HepG2 (cell line): ENCODE data around the gene EEF1AKMT3. TPM values are rescaled to one million over a fixed set of nuclear protein-coding genes. Genes with fewer than 3 reads are reported as not detected.

ENCODE experiments used
- ATAC-seq: fragments of 200-7000 bp; cut with Tn5 transposase; 3 replicates; pipeline ENCODE4 v1.9.1; 2020; ENCODE audit warnings: mild to moderate bottlenecking, moderate library complexity
- BruUV-seq: library from RNA; stranded (reverse); fragments of 400-500 nt; replicated peaks from 2 replicates; lab custom pipeline; 2021; lab: Mats Ljungman, UMichigan
- CTCF ChIA-PET: fragments of 300-600 bp; formaldehyde crosslinking; extraction: SDS; loops from one replicate; lab custom pipeline; 2021; ENCODE audit warnings: low total read pairs, inconsistent platforms, low intra/inter-chr PET ratio; lab: Yijun Ruan, JAX
- POLR2A ChIA-PET: fragments of 350-600 bp; sonication (Branson Sonifier 250); formaldehyde crosslinking; loops from one replicate; lab custom pipeline; 2020; ENCODE audit warnings: antibody characterized with exemption, inconsistent platforms; lab: Yijun Ruan, JAX
- DNase-seq: peaks from one replicate; pipeline ENCODE4 v3.0.0-alpha.2; 2015; ENCODE audit warnings: low spot score
- FAIRE-seq: peaks from 3 replicates; lab custom pipeline; 2011; peaks lifted over from hg19 to GRCh38; lab: Jason Lieb, UNC
- H2AFZ ChIP-seq: one replicate; pipeline ENCODE4 v1.6.1; 2011; ENCODE audit warnings: low read length, inconsistent platforms
- H3K27ac ChIP-seq: fragments of 300-600 bp; 3 replicates; pipeline ENCODE4 v1.8.0; 2011; ENCODE audit warnings: mixed run types, mild to moderate bottlenecking, mixed read lengths, low read length, inconsistent platforms; ENCODE audit not compliant: insufficient read depth; ENCODE audit errors: extremely low read length
- H3K27me3 ChIP-seq, 2 experiments: fragments of 200-600 bp in 1 of 2; 2 replicates in 1 of 2; 3 replicates in 1 of 2; pipeline versions ENCODE4 v1.6.0 to v1.8.0; 2011; ENCODE audit warnings: low read length in 2 of 2, mild to moderate bottlenecking in 2 of 2, moderate library complexity in 2 of 2, inconsistent platforms in 1 of 2; ENCODE audit not compliant: insufficient read depth in 2 of 2, control insufficient read depth in 1 of 2
- H3K36me3 ChIP-seq, 2 experiments: fragments of 200-600 bp in 1 of 2; replicated peaks in 1 of 2; 2 replicates in 1 of 2; 3 replicates in 1 of 2; pipeline versions ENCODE4 v1.5.1 to v1.8.0; 2011; ENCODE audit warnings: low read length in 2 of 2, inconsistent platforms in 1 of 2; ENCODE audit not compliant: insufficient read depth in 2 of 2, control insufficient read depth in 1 of 2
- H3K4me1 ChIP-seq: 2 replicates; pipeline ENCODE4 v1.5.1; 2012; ENCODE audit warnings: low read length, inconsistent platforms; ENCODE audit not compliant: insufficient read depth
- H3K4me2 ChIP-seq: 2 replicates; pipeline ENCODE4 v1.6.0; 2011; ENCODE audit warnings: low read depth, low read length, inconsistent platforms
- H3K4me3 ChIP-seq, 3 experiments: fragments of 200-600 bp in 1 of 3; sonication (generic), shearing (Covaris generic) in 1 of 3; replicated peaks in 1 of 3; 2 replicates each; pipeline ENCODE4 v1.5.1; 2011 to 2016; ENCODE audit warnings: low read length in 3 of 3, inconsistent platforms in 2 of 3, low read depth in 2 of 3, mild to moderate bottlenecking in 2 of 3, control low read depth in 1 of 3, mixed read lengths in 1 of 3; ENCODE audit not compliant: insufficient read depth in 1 of 3
- H3K79me2 ChIP-seq: one replicate; pipeline ENCODE4 v1.6.1; 2011; ENCODE audit warnings: low read length, inconsistent platforms; ENCODE audit not compliant: insufficient read depth
- H3K9ac ChIP-seq: 2 replicates; pipeline ENCODE4 v1.6.0; 2011; ENCODE audit warnings: mild to moderate bottlenecking, low read depth, low read length, inconsistent platforms; ENCODE audit not compliant: insufficient read depth
- H3K9me3 ChIP-seq: 2 replicates; pipeline ENCODE4 v1.5.1; 2012; ENCODE audit warnings: mild to moderate bottlenecking, low read length
- H4K20me1 ChIP-seq: 2 replicates; pipeline ENCODE4 v1.6.0; 2011; ENCODE audit warnings: inconsistent platforms, mild to moderate bottlenecking, low read length, moderate library complexity; ENCODE audit not compliant: insufficient read depth
- GMEB1 ChIP-seq: sonication (generic); formaldehyde crosslinking; IDR thresholded peaks from 2 replicates; pipeline ENCODE4 v1.5.1; 2020; ENCODE audit warnings: missing genetic modification reagents, mild to moderate bottlenecking, borderline replicate concordance
- HNF4G ChIP-seq, 2 experiments: sonication (generic) in 1 of 2; formaldehyde crosslinking in 1 of 2; IDR thresholded peaks; 2 replicates each; pipeline versions ENCODE4 v1.4.0 to v1.6.1; 2011 to 2020; ENCODE audit warnings: borderline replicate concordance in 2 of 2, low read depth in 2 of 2, mild to moderate bottlenecking in 2 of 2, low read length in 1 of 2, missing genetic modification reagents in 1 of 2, moderate library complexity in 1 of 2
- KAT8 ChIP-seq: IDR thresholded peaks from 2 replicates; pipeline ENCODE4 v1.6.1; 2016; ENCODE audit warnings: missing genetic modification reagents, missing compliant biosample characterization
- NR3C1 ChIP-seq: sonication (generic); formaldehyde crosslinking; IDR thresholded peaks from 2 replicates; pipeline ENCODE4 v1.4.0; 2020; ENCODE audit warnings: missing genetic modification reagents
- PHF5A ChIP-seq: IDR thresholded peaks from one replicate; pipeline ENCODE4 v1.6.1; 2018; ENCODE audit warnings: low read depth, missing genetic modification reagents; ENCODE audit not compliant: unreplicated experiment
- SPEN ChIP-seq: sonication (generic); formaldehyde crosslinking; IDR thresholded peaks from 2 replicates; pipeline ENCODE4 v1.5.1; 2020; ENCODE audit warnings: low read depth, mild to moderate bottlenecking, missing genetic modification reagents
- TEAD2 ChIP-seq: sonication (generic); formaldehyde crosslinking; IDR thresholded peaks from 2 replicates; pipeline ENCODE4 v1.9.0; 2021; ENCODE audit warnings: missing genetic modification reagents
- TEAD3 ChIP-seq: optimal IDR thresholded peaks from 2 replicates; pipeline ENCODE3; 2016; ENCODE audit warnings: borderline replicate concordance
- ZFP36L1 ChIP-seq: sonication (generic); formaldehyde crosslinking; IDR thresholded peaks from 2 replicates; pipeline ENCODE4 v1.8.0; 2022; ENCODE audit warnings: mild to moderate bottlenecking, missing genetic modification reagents, moderate library complexity
- ZNF224 ChIP-seq: sonication (generic); formaldehyde crosslinking; IDR thresholded peaks from 2 replicates; pipeline ENCODE4 v1.5.0; 2020; ENCODE audit warnings: mild to moderate bottlenecking, missing genetic modification reagents
- ZNF512 ChIP-seq: sonication (generic); formaldehyde crosslinking; IDR thresholded peaks from 2 replicates; pipeline ENCODE4 v1.4.0; 2020; ENCODE audit warnings: mild to moderate bottlenecking, missing genetic modification reagents
- ZNF615 ChIP-seq: sonication (generic); formaldehyde crosslinking; IDR thresholded peaks from 2 replicates; pipeline ENCODE4 v1.5.0; 2020; ENCODE audit warnings: mild to moderate bottlenecking, missing genetic modification reagents, borderline replicate concordance
- ZNF740 ChIP-seq: sonication (generic); formaldehyde crosslinking; IDR thresholded peaks from 2 replicates; pipeline ENCODE4 v1.4.0; 2020; ENCODE audit warnings: missing genetic modification reagents
- WGBS: methylation state at CpG from one replicate; pipeline ENCODE4 v1.1.6; 2017; ENCODE audit warnings: low lambda C conversion rate; 5-methylcytosine and 5-hydroxymethylcytosine counted together
- in situ Hi-C: cut with HindIII; loops from 2 replicates; pipeline ENCODE4 v1.10.0; 2017; ENCODE audit warnings: low pct_unique_long_range_greater_than_20kb; ENCODE audit not compliant: extremely low pct_ligation_motif_present
- intact Hi-C: fragments of 100-400 bp; cut with micrococcal nuclease; formaldehyde crosslinking; loops from one replicate; pipeline ENCODE4 v1.10.0; 2022; ENCODE audit not compliant: unreplicated experiment
- polyA plus RNA-seq, 8 experiments: library from polyadenylated mRNA; depleted of rRNA in 3 of 8; stranded (reverse) in 7 of 8; unstranded in 1 of 8; fragments of >200 nt; fragmentation: Illumina TruSeq in 4 of 8; extraction: Trizol in 4 of 8; gene quantifications; 2 replicates each; pipeline versions ENCODE4 v1.2.1 to v1.2.3, GENCODE V29; 2011 to 2016; ENCODE audit warnings: low read depth in 4 of 8, missing spikeins in 1 of 8, mixed read lengths in 1 of 8; ENCODE audit not compliant: insufficient read depth in 1 of 8
- total RNA-seq, 5 experiments: library from RNA; depleted of rRNA; stranded (reverse); fragments of >200 nt; fragmentation: Illumina TruSeq; extraction: Trizol; gene quantifications; 2 replicates each; pipeline ENCODE4 v1.2.3, GENCODE V29; 2016; ENCODE audit warnings: low read depth in 1 of 5

The EEF1AKMT3 gene
- total and polyA plus RNA-seq, 2 of the 13 experiments (the other 11 are each of a cell fraction or from before 2014, with no cell fraction given), result 4.7 to 11.4 TPM

DNA sequence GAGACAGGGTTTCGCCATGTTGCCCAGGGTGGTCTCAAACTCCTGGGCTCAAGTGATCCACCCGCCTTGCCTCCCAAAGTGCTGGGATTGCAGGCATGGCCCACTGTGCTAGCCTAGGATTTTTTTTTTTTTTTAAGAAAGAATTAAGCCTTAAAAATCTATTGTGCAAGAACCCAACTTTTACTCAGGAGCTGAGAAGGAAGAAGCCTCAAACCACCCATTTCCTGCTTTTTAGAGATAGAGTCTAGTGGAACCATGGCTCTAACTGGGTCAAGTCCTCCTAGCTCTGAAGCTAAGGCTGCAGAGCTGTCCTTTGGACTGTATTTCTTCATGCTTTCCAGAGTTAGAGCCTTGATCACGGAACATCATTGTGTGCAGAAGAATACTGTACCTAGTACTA, 8.8 kb downstream of the EEF1AKMT3 start:
- BruUV-seq, result no TSS peak
- Histone ChIP-seq H3K27ac (no peak overlapping the region), H3K27me3 (no peaks in the 10 kb centered on the region; a peak in 1 of 5 replicates), H3K9ac (no peak overlapping the region), H3K4me3 (no peak overlapping the region), H2AFZ (no peak overlapping the region), H3K9me3 (no peaks in the 10 kb centered on the region), H3K4me1 (peaks cover 17% of the 10 kb centered on the region), H3K36me3 (peaks cover 4 to 19% of the 10 kb centered on the region in 2 experiments), H3K4me2 (no peak overlapping the region), H3K79me2 (peaks cover 16% of the 10 kb centered on the region), H4K20me1 (no peaks in the 10 kb centered on the region)
- intact Hi-C loops (loop anchor here (1.0 kb wide), 1 partner anchor 124 kb away; no protein-coding TSS in a partner anchor), in situ Hi-C loops (no loop called here)
- ChIA-PET CTCF (no interaction called here), POLR2A (interaction anchor here (0.9 kb wide), 1 partner anchor 9 kb away, joined by 3 read pairs; the partner anchor contains the start of genes EEF1AKMT3 and METTL1)
- DNase-seq, result no peak
- no peak for FAIRE-seq
- no peak for TF ChIP-seq ZFP36L1 (CRISPR knock-in tag)
- no peak for TF ChIP-seq TEAD2 (CRISPR knock-in tag)
- TF ChIP-seq HNF4G (IDR thresholded peaks at IDR 0.05; ENCODE audit: borderline replicate concordance, low read depth, low read length), result no peak
- no peak for TF ChIP-seq HNF4G (CRISPR knock-in tag; IDR thresholded peaks at IDR 0.05; ENCODE audit: borderline replicate concordance, low read depth)
- TF ChIP-seq ZNF512 (CRISPR knock-in tag), result no peak
- no peak for TF ChIP-seq NR3C1 (CRISPR knock-in tag)
- TF ChIP-seq TEAD3 (CRISPR knock-in tag), result no peak
- TF ChIP-seq KAT8 (CRISPR knock-in tag), result no peak
- no peak for TF ChIP-seq SPEN
- TF ChIP-seq GMEB1, result no peak
- TF ChIP-seq PHF5A (CRISPR knock-in tag), result no peak
- no peak for TF ChIP-seq ZNF615
- TF ChIP-seq ZNF740, result no peak
- no peak for TF ChIP-seq ZNF224
- 98% methylated on average over 3 of the region's 3 CpGs for WGBS
- ATAC-seq, result no peak
